ENCODE measurements around the gene IL3RA. TPM values are rescaled to one million over a fixed set of nuclear protein-coding genes. Genes with fewer than 3 reads are reported as not detected.
"Not testable (repeated sequence)": the region's sequence is repeated elsewhere in the genome, so short reads cannot be mapped to it uniquely, and the experiment has no call there.

The IL3RA gene
- total RNA-seq, 4 donors from 2014 or later, result 5.2 to 38.3 (median 20.6) TPM

DNA sequence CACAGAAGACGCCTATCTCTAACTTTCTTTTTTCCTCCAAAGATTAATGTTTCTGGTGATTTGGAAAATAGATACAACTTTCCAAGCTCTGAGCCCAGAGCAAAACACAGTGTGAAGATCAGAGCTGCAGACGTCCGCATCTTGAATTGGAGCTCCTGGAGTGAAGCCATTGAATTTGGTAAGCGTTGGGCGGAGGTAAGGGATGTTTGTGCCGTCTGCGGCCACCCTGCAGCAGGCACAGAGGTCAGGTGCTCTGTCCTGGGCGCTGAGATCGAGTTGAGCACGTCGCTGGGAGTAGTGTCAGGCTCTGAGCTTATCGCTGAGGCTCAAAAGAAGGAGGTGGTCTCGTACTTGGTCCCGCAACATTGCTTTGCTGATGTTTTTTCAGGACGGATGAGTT, 36.1 kb upstream of the IL3RA start:
- TF ChIP-seq, protein P1, sequence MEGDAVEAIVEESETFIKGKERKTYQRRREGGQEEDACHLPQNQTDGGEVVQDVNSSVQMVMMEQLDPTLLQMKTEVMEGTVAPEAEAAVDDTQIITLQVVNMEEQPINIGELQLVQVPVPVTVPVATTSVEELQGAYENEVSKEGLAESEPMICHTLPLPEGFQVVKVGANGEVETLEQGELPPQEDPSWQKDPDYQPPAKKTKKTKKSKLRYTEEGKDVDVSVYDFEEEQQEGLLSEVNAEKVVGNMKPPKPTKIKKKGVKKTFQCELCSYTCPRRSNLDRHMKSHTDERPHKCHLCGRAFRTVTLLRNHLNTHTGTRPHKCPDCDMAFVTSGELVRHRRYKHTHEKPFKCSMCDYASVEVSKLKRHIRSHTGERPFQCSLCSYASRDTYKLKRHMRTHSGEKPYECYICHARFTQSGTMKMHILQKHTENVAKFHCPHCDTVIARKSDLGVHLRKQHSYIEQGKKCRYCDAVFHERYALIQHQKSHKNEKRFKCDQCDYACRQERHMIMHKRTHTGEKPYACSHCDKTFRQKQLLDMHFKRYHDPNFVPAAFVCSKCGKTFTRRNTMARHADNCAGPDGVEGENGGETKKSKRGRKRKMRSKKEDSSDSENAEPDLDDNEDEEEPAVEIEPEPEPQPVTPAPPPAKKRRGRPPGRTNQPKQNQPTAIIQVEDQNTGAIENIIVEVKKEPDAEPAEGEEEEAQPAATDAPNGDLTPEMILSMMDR (IDR thresholded peaks at IDR 0.05), result no peak
- DNase-seq (ENCODE audit: low spot score) (no peak), ATAC-seq (ENCODE audit: low FRiP score) (no peak)

DNA sequence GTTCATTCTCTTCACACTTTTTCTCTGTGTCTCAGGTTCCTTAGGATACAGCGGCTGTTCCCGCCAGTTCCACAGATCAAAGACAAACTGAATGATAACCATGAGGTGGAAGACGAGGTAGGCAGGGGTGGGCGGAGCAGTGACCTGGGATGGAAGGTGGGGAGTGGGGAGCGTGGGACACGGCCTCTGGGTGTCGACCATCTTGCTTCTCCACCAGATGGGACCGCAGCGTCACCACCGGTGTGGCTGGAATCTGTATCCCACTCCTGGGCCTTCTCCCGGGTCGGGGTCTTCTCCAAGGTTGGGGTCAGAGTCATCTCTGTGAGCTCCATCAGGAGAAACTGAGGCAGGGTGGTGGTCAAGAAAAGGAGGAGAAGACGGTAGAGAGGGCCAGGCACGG, 31.2 kb upstream of the IL3RA start:
- ATAC-seq (ENCODE audit: low FRiP score) (no peak), DNase-seq (ENCODE audit: low spot score) (no peak)
- TF ChIP-seq, protein P1 (IDR thresholded peaks at IDR 0.05), result no peak

DNA sequence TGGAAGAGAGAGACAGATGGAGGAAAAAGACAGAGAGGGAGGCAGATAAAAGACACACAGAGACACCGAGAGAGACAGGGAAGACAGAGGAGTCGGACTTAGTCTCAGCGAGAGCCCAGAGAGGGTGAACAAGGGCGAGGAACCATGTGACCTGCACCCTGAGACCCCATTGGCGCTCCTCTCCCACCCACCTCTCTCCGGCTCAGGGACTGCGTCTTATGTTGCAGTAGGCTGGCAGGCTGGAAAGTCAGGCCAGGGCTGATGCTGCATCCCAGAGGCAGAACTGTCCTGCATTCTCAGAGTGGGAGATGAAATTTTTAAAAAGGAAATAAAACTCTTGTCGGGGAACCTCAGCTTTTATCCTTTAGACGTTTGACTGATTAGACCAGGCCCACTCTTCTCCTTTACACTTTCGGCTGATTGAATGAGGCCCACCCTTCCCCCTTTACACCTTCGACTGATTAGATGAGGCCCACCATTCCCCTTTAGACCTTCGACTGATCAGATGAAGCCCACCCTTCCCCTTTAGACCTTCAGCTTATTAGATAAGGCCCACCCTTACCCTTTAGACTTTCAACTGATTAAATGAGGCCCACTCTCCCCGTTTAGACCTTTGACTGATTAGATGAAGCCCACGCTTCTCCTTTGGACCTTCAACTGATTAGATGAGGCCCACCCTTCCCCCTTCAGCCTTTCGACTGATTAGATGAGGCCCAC, 29.5 kb upstream of the IL3RA start:
- no peak for ATAC-seq (ENCODE audit: low FRiP score)
- TF ChIP-seq, protein P1 (IDR thresholded peaks at IDR 0.05), result no peak
- DNase-seq (ENCODE audit: low spot score), result no peak

DNA sequence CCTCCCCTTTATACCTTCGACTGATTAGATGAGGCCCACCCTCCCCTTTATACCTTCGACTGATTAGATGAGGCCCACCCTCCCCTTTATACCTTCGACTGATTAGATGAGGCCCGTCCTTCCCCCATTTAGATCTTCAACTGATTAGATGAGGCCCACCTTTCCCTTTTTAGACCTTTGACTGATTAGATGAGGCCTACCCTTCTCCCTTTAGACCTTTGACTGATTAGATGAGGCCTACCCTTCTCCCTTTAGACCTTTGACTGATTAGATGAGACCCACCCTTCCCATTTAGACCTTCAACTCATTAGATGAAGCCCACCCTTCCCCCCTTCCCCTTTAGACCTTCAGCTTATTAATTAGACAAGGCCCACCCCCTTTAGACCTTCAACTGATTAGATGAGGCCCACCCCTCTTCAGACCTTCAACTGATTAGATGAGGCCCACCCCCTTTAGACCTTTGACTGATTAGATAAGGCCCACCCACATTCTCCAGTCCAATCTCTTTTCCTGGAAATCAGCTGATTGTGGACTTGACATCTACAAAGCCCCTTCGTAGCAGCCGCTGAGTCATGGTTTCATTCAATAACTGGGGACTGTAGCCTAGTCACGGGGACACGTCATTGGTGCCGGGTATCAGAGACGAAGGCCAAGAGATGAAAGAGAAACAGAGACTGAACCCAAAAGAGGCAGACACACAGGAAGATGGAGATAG, 28.8 kb upstream of the IL3RA start:
- DNase-seq (ENCODE audit: low spot score) (no peak), ATAC-seq (ENCODE audit: low FRiP score) (no peak)
- TF ChIP-seq, protein P1 (IDR thresholded peaks at IDR 0.05), result no peak

DNA sequence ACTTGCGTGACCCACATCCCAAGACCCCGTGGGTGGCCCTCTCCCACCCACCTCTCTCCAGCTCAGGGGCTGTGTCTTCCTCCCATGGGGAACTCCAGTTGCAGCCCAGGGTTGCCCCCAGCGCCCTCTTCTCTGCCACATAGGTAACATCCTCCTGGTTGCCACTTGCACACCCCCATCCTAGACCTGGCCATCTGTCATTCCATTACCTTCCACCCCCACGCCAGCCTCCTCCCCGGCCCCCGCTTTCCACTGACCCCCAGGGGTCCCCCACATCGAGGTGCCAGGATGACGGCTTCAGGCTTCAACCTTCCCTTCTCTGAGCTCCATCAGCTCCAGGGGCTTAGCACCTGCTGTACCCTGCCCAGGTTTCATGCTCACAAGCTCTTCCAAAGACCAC, 28.1 kb upstream of the IL3RA start:
- ATAC-seq (ENCODE audit: low FRiP score) (no peak), DNase-seq (ENCODE audit: low spot score) (no peak)
- TF ChIP-seq, protein P1 (IDR thresholded peaks at IDR 0.05), result no peak

DNA sequence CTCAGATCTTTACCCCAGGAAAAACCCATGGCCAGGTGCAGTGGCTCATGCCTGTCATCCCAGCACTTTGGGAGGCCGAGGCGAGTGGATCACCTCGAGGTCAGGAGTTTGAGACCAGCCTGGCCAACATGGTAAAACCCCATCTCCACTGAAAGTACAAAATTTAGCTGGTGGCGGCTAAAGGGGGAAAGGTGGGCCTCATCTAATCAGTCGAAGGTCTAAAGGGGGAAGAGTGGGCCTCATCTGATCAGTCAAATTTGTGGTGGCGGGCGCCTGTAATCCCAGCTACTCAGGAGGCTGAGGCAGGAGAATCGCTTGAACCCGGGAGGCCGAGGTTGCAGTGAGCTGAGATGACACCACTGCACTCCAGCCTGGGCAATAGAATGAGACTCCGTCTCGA, 27.7 kb upstream of the IL3RA start:
- not testable (repeated sequence) for DNase-seq (ENCODE audit: low spot score); ATAC-seq (ENCODE audit: low FRiP score)

DNA sequence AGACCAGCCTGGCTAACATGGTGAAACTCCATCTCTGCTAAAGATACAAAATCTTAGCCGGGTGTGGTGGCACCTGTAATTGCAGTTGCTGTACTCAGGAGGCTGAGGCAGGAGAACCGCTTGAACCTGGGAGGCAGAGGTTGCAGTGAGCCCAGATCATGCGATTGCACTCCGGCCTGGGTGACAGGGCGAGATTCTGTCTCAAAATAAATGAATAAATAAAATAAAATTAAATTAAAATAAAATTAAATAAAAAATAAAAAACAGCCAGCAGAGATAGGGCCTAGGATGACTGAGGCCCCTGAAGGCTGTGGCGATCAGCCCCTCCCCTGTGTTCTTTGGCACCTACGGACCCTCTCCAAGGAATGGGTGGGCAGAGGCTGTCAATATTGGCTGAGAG, 22.8 kb upstream of the IL3RA start:
- TF ChIP-seq, protein P1 (IDR thresholded peaks at IDR 0.05), result no peak
- no peak for ATAC-seq (ENCODE audit: low FRiP score)
- no peak for DNase-seq (ENCODE audit: low spot score)
